Esophagus squamous epithelium (tissue), 5 donors: ENCODE results near the gene GRIN3B. TPM values are rescaled to one million over a fixed set of nuclear protein-coding genes. Genes with fewer than 3 reads are reported as not detected.
A peak's percentile ranks its signal among the peaks of the same experiment; 100 is the strongest.

Experiments
- DNase-seq: peaks from one replicate; lab custom pipeline; 2025; lab: John Stamatoyannopoulos, UW
- H3K27ac ChIP-seq, 4 donors: fragments of 200-600 bp; sonication (generic); one replicate each; pipeline ENCODE4 v1.5.1; 2016 to 2019; ENCODE audit warnings: mild to moderate bottlenecking in 1 of 4
- H3K27me3 ChIP-seq, 4 donors: fragments of 200-600 bp; sonication (generic); 1 replicate in 3 of 4; 2 replicates in 1 of 4; pipeline versions ENCODE4 v1.5.1 to v1.6.0; 2017 to 2021; ENCODE audit warnings: antibody characterized with exemption in 1 of 4
- H3K36me3 ChIP-seq, 3 donors: fragments of 200-600 bp; sonication (generic); one replicate each; pipeline ENCODE4 v1.5.1; 2016 to 2019
- H3K4me1 ChIP-seq, 3 donors: fragments of 200-600 bp; sonication (generic); one replicate each; pipeline ENCODE4 v1.5.1; 2017 to 2019
- H3K4me3 ChIP-seq, 4 donors: fragments of 200-600 bp; sonication (generic); 1 replicate in 3 of 4; 2 replicates in 1 of 4; pipeline ENCODE4 v1.5.1; 2016 to 2019; ENCODE audit warnings: mild to moderate bottlenecking in 2 of 4, moderate library complexity in 1 of 4
- H3K9me3 ChIP-seq, 3 donors: fragments of 200-600 bp; sonication (generic); one replicate each; pipeline ENCODE4 v1.5.1; 2016 to 2019
- CTCF ChIP-seq, 6 experiments: fragments of 450-650 bp in 4 of 6; fragments of 200-600 bp in 2 of 6; sonication (generic) in 2 of 6; IDR thresholded peaks; one replicate each; pipeline ENCODE4 v1.5.1; 2016 to 2019; ENCODE audit warnings: antibody characterized with exemption in 6 of 6, mild to moderate bottlenecking in 4 of 6, moderate library complexity in 4 of 6
- POLR2A ChIP-seq, 4 donors: fragments of 450-650 bp; IDR thresholded peaks; one replicate each; pipeline ENCODE4 v1.6.1; 2017; ENCODE audit warnings: antibody characterized with exemption in 4 of 4, mild to moderate bottlenecking in 4 of 4, moderate library complexity in 3 of 4
- WGBS, 2 donors: methylation state at CpG; one replicate each; pipeline ENCODE4 v1.1.5; 2018; 5-methylcytosine and 5-hydroxymethylcytosine counted together
- intact Hi-C: fragments of 100-400 bp; cut with DNase I; formaldehyde crosslinking; loops from one replicate; pipeline ENCODE4 v1.15.0; 2022
- small RNA-seq, 4 donors: library from RNA; depleted of rRNA; stranded (forward); fragments of <200 nt; gene quantifications; one replicate each; pipeline ENCODE3, GENCODE V24; 2016
- total RNA-seq, 4 donors: library from RNA; depleted of rRNA; stranded (reverse); fragments of >200 nt; gene quantifications; one replicate each; pipeline ENCODE4 v1.1.0, GENCODE V29; 2016
- donor health status: DM: yes; HTN: yes; CAD: no.

GRIN3B gene
- total RNA-seq, 4 donors from 2014 or later, result not detected

GRCh38 chr19:1055886-1056620, 55.8 kb downstream of the GRIN3B start:
- intact Hi-C loops, result no loop called here
- H3K27ac ChIP-seq, result no peak overlapping the region
- DNase-seq, result no peak
- H3K36me3 ChIP-seq, result peaks cover 0 to 34% (median 0%) of the 10 kb centered on the region in 3 donors
- no peaks in the 10 kb centered on the region for H3K27me3 ChIP-seq
- peaks cover 0 to 40% (median 25%) of the 10 kb centered on the region in 3 donors for H3K9me3 ChIP-seq
- WGBS, 2 donors, result 91 to 94% methylated on average over 7 to 9 of the region's 20 CpGs
- TF ChIP-seq POLR2A (IDR thresholded peaks at IDR 0.05) (no peak), CTCF (IDR thresholded peaks at IDR 0.05) (no peak)
- no peak overlapping the region for H3K4me3 ChIP-seq
- H3K4me1 ChIP-seq, result no peaks in the 10 kb centered on the region

- Histone ChIP-seq H3K27ac (no peak overlapping the region), H3K4me1 (no peaks in the 10 kb centered on the region), H3K9me3 (peaks cover 0 to 40% (median 25%) of the 10 kb centered on the region in 3 donors), H3K36me3 (peaks cover 0 to 34% (median 0%) of the 10 kb centered on the region in 3 donors), H3K4me3 (no peak overlapping the region), H3K27me3 (no peaks in the 10 kb centered on the region)
- no peak for TF ChIP-seq POLR2A (IDR thresholded peaks at IDR 0.05)
- TF ChIP-seq CTCF (IDR thresholded peaks at IDR 0.05), result peak in 2 of 6 experiments; percentile 12 to 30
- intact Hi-C loops, result no loop called here
- WGBS, 2 donors, result 17 to 61% methylated on average over 2 to 3 of the region's 3 CpGs
- no peak for DNase-seq
Measured at GRCh38 chr19:1057176-1057855, 57.1 kb downstream of the GRIN3B start.

GRCh38 chr19:1058112-1058511, 57.9 kb downstream of the GRIN3B start:
- Histone ChIP-seq H3K27me3 (no peaks in the 10 kb centered on the region), H3K36me3 (peaks cover 0 to 34% (median 0%) of the 10 kb centered on the region in 3 donors), H3K4me1 (no peaks in the 10 kb centered on the region), H3K4me3 (no peak overlapping the region), H3K9me3 (peaks cover 0 to 40% (median 25%) of the 10 kb centered on the region in 3 donors), H3K27ac (no peak overlapping the region)
- no peak for DNase-seq
- intact Hi-C loops, result no loop called here
- TF ChIP-seq CTCF (IDR thresholded peaks at IDR 0.05) (no peak), POLR2A (IDR thresholded peaks at IDR 0.05) (no peak)
- 100% methylated on average over 3 of the region's 5 CpGs; no CpG with 5 or more reads in 1 of the 2 donors for WGBS, 2 donors

Small RNA genes lying within 50 kb of the gene (small RNA-seq; reads per million reads assigned to genes)
- gene RNU6-2, result 0 to 0.30 (median 0.23) reads per million in 4 donors

Other genes starting within 250 kb of the GRIN3B start
- gene MISP, start 249.3 kb upstream of the GRIN3B start, total RNA-seq, result 1 to 10 TPM in 2 of 4 donors, under 1 TPM in 1, not detected in 1; 0.11 to 1.3 (median 1.0) TPM
- gene PTBP1, start 203.0 kb upstream of the GRIN3B start, total RNA-seq, result 100 to 1,000 TPM; 139 to 167 (median 156) TPM
- not detected for gene PLPPR3, start 178.5 kb upstream of the GRIN3B start, total RNA-seq
- not detected for gene AZU1, start 172.6 kb upstream of the GRIN3B start, total RNA-seq
- not detected for gene PRTN3, start 159.4 kb upstream of the GRIN3B start, total RNA-seq
- gene ELANE, start 148.1 kb upstream of the GRIN3B start, total RNA-seq, result under 1 TPM in 1 of 4 donors, not detected in 3; 0.95 TPM
- gene CFD, start 140.8 kb upstream of the GRIN3B start, total RNA-seq, result 100 to 1,000 TPM in 2 of 4 donors, 10 to 100 TPM in 2; 52.2 to 883 (median 129) TPM
- 10 to 100 TPM; 23.7 to 64.9 (median 32.5) TPM for gene MED16, start 107.2 kb upstream of the GRIN3B start, total RNA-seq
- not detected for gene RNU6-9, start 106.9 kb upstream of the GRIN3B start, total RNA-seq
- gene R3HDM4, start 87.2 kb upstream of the GRIN3B start, total RNA-seq, result 10 to 100 TPM; 42.9 to 83.7 (median 62.4) TPM
- gene KISS1R, start 83.1 kb upstream of the GRIN3B start, total RNA-seq, result under 1 TPM in 1 of 4 donors, not detected in 3; 0.45 TPM
- 1 to 10 TPM; 3.0 to 6.6 (median 4.7) TPM for gene ARID3A, start 74.4 kb upstream of the GRIN3B start, total RNA-seq
- 10 to 100 TPM; 28.2 to 70.1 (median 53.0) TPM for gene WDR18, start 16.1 kb upstream of the GRIN3B start, total RNA-seq
- 100 to 1,000 TPM; 101 to 182 (median 146) TPM for gene TMEM259, start 20.7 kb downstream of the GRIN3B start, total RNA-seq
- not detected for gene RNU6-2, start 21.1 kb downstream of the GRIN3B start, total RNA-seq
- gene CNN2, start 26.2 kb downstream of the GRIN3B start, total RNA-seq, result 100 to 1,000 TPM in 2 of 4 donors, 10 to 100 TPM in 2; 79.0 to 125 (median 105) TPM
- 10 to 100 TPM; 12.6 to 24.4 (median 18.7) TPM for gene ABCA7, start 39.7 kb downstream of the GRIN3B start, total RNA-seq
- 10 to 100 TPM in 3 of 4 donors, 1 to 10 TPM in 1; 8.2 to 39.3 (median 12.5) TPM for gene ARHGAP45, start 66.7 kb downstream of the GRIN3B start, total RNA-seq
- gene POLR2E, start 95.0 kb downstream of the GRIN3B start, total RNA-seq, result 100 to 1,000 TPM; 113 to 198 (median 166) TPM
- 100 to 1,000 TPM; 108 to 405 (median 244) TPM for gene GPX4, start 103.6 kb downstream of the GRIN3B start, total RNA-seq
- 10 to 100 TPM; 31.3 to 84.3 (median 68.3) TPM for gene SBNO2, start 173.8 kb downstream of the GRIN3B start, total RNA-seq
- 10 to 100 TPM; 59.3 to 68.5 (median 61.6) TPM for gene STK11, start 205.4 kb downstream of the GRIN3B start, total RNA-seq
- 1 to 10 TPM in 3 of 4 donors, under 1 TPM in 1; 0.38 to 1.6 (median 1.2) TPM for gene CBARP, start 237.6 kb downstream of the GRIN3B start, total RNA-seq
- 100 to 1,000 TPM in 3 of 4 donors, 10 to 100 TPM in 1; 83.4 to 171 (median 132) TPM for gene ATP5F1D, start 241.3 kb downstream of the GRIN3B start, total RNA-seq
- gene MIDN, start 248.2 kb downstream of the GRIN3B start, total RNA-seq, result 10 to 100 TPM; 12.4 to 65.0 (median 40.4) TPM